ENCODE results near the gene MGMT. TPM values are rescaled to one million over a fixed set of nuclear protein-coding genes. Genes with fewer than 3 reads are reported as not detected.

Gene MGMT
- total and polyA plus RNA-seq, 2 of the 4 experiments (the other 2 are of a cell fraction), result 11.5 to 17.8 TPM

DNA sequence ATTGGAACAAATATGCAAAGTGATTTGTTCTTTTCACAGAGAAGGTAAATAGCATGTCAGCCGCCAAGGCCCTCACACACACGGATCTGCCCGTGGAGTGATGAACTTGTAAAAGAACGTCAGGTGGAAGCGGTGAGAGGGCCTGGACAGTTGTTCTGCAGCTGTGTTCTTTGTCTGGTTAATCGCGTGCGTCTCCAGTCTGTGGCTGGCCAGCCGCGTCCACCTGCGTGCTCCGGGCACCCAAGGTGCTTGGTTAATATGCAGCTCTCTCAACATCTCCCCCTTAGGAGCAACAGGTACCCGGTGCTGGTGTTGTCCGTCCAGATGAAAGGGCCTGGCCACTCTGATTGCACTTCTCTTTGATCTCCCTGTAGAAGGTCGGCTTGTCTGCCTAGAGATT, 162.9 kb downstream of the MGMT start:
- no peak overlapping the region for H3K18ac ChIP-seq (ENCODE audit: low read depth, low read length)
- 95% methylated on average over 12 of the region's 15 CpGs; no CpG with 5 or more reads in 1 of the 2 experiments for WGBS, 2 experiments (ENCODE audit: extremely low coverage in 2 of 2, insufficient read length in 1 of 2)
- H2BK15ac ChIP-seq (ENCODE audit: low read depth, low read length), result no peak overlapping the region
- H4K20me1 ChIP-seq (ENCODE audit: insufficient read depth, low read length), result no peaks in the 10 kb centered on the region
- H3K14ac ChIP-seq (replicated peaks; ENCODE audit: low read depth, low read length), result no peak overlapping the region
- no peak overlapping the region for H4K8ac ChIP-seq (ENCODE audit: low read depth in 2 of 2, low read length in 2 of 2)
- no peak overlapping the region for H2AK9ac ChIP-seq (replicated peaks; ENCODE audit: low read depth, low read length, poor library complexity)
- no TSS peak for BruUV-seq (replicated peaks)
- H3K4ac ChIP-seq (ENCODE audit: low read depth, low read length), result no peak overlapping the region
- DNase-seq (no peak), ATAC-seq (ENCODE audit: low read depth) (no peak)
- ChIA-PET POLR2A (ENCODE audit: unreplicated experiment) (no interaction called here), CTCF (no interaction called here)
- no peaks in the 10 kb centered on the region for H3K36me3 ChIP-seq (ENCODE audit: control insufficient read depth, insufficient read depth, low read length)
- H3K79me1 ChIP-seq (ENCODE audit: low read depth in 1 of 2, low read length in 2 of 2), result no peaks in the 10 kb centered on the region; a peak in 1 of 4 replicates
- no peak overlapping the region for H2BK5ac ChIP-seq (ENCODE audit: low read depth, low read length, poor library complexity, severe bottlenecking)
- intact Hi-C loops (cut with micrococcal nuclease) (no loop called here), in situ Hi-C loops (cut with MboI; ENCODE audit: low sequenced_read_pairs) (no loop called here), dilution Hi-C loops (cut with HindIII; ENCODE audit: low sequenced_read_pairs, unreplicated experiment) (no loop called here)
- H2BK120ac ChIP-seq (ENCODE audit: low read depth, low read length), result no peak overlapping the region
- no peaks in the 10 kb centered on the region for H3K9me1 ChIP-seq (ENCODE audit: insufficient read depth, low read length)
- no peak overlapping the region for H2AFZ ChIP-seq (replicated peaks; ENCODE audit: low read length, poor library complexity)
- no peak overlapping the region for H3K56ac ChIP-seq (ENCODE audit: extremely low read depth, insufficient read depth, low read length)
- H3K27ac ChIP-seq (ENCODE audit: insufficient read depth, low read length), result no peak overlapping the region
- peaks cover 7% of the 10 kb centered on the region; the same call in 1 of the 2 replicates for H3K4me1 ChIP-seq (ENCODE audit: control insufficient read depth, insufficient read depth, low read length)
- no peak overlapping the region for H2AK5ac ChIP-seq (ENCODE audit: low read depth, low read length)
- H3K9ac ChIP-seq (ENCODE audit: low read depth, low read length), result no peak overlapping the region
- no peak for TF ChIP-seq BHLHE40 (IDR thresholded peaks at IDR 0.05; ENCODE audit: low read depth, low read length)
- no peak for TF ChIP-seq NFE2L2 (IDR thresholded peaks at IDR 0.05; ENCODE audit: low read depth, low read length)
- no peak overlapping the region for H3K4me3 ChIP-seq (ENCODE audit: insufficient read depth, low read depth, low read length)
- H4K5ac ChIP-seq (ENCODE audit: low read depth, low read length), result no peak overlapping the region
- peaks cover 1% of the 10 kb centered on the region; the same call in 1 of the 2 replicates for H3K9me3 ChIP-seq (ENCODE audit: control insufficient read depth, insufficient read depth, low read length)
- H4K91ac ChIP-seq (ENCODE audit: insufficient read depth, low read depth, low read length), result no peak overlapping the region
- H2BK20ac ChIP-seq (ENCODE audit: low read depth, low read length), result no peak overlapping the region
- no peaks in the 10 kb centered on the region for H3K27me3 ChIP-seq (ENCODE audit: control insufficient read depth, insufficient read depth, low read length)
- H3K23ac ChIP-seq (ENCODE audit: low read depth, low read length), result no peak overlapping the region
- H3K4me2 ChIP-seq (ENCODE audit: low read depth, low read length), result no peak overlapping the region

Measured in IMR-90 (cell line).